HG03135 (cell line): ENCODE data around the gene HDAC9.
A peak's percentile ranks its signal among the peaks of the same experiment; 100 is the strongest.

Experiments used
- ATAC-seq: cut with Tn5 transposase; IDR thresholded peaks from one replicate; pipeline ENCODE4 v1.9.1; 2021; ENCODE audit warnings: mild to moderate bottlenecking, moderate library complexity; ENCODE audit not compliant: unreplicated experiment

HDAC9 gene

DNA sequence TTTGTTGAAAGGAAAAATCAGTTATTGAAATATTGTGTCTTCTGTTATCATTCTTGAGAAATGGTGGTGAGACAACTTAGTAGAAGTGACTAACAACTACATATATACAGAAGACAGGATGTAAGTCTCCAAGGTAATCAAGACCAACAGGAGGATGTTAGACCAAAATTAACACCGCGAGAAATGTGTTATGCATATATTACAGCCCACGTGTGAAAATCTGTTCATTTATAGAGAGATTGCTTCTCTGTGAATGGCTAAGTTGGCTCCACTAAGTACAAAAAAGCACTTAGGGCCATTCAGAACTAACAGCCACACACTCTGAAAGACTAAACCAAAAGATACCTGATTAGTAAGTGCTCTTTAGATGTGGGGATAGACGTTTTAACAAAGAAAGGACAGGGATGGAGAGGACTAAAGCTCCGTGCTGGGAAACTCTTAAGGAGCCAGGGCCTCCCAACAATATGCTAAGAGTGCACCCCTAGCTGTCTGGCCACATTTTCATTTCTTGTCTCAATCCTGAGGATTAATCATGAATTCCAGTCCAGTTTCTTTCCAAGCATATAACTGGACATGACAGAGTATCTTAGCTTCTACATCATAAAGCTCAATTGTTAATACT, 26.5 kb downstream of the HDAC9 start:
- ATAC-seq: peak; percentile 66

DNA sequence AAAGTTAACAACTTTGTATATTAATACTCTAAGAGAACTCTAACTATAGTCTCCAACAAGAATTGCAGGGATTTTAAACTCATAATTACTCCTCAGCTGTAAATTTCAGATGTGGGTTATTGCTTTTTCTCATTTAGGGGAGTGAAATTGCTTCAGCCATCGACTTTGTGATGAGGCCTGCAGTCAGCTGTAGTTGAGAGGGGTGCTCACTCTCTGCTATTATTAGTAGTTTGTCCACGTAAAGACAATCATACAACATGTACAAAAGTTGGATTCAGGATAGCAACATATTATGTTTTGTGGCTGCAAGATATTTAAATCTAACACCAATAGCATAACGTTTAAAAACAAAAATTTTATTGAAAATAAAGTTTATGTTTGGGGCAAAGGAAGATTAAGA, 28.7 kb downstream of the HDAC9 start:
- no peak for ATAC-seq

DNA sequence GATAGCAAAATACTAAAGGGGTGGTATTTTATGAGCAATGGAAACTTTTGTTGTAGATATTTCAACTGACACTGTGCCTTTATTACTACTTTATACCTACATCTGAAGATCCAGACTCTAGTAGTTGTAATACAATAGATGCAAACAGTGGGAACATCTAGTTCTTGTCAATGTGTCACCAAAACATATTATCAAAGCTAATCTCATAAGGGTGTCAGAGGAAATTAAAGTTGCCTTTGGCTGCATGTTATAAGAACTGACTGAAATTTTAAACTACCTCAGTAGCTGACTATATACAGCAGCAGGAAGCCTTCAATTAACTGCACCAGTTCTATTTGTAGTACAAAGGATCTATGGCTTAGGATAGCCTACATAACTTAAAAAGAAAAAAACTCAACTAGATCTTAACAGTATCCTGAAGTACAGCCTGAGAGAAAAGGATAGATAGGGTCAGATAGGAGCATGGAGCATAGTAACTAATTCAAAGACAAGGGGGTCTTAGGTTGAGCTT, 30.9 kb downstream of the HDAC9 start:
- ATAC-seq: no peak

DNA sequence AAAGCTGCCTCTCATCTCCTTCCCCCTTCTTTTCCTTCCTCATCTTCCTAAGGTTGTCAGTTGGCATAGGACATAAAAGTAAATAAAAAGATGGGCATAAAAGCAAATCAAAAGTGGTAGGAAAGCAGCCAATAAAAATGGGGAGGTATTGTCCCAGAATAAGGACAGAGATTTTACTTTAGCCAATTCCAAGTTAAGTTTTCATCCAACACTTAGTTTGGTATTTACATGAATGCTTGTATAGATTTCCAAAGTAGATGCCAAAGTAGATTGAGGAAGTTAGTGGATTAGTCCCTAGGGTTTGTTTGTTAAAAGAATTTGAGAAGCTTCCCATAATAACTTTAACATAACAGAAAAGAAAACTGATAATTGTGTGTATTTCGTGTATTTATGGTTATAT, 33.7 kb downstream of the HDAC9 start:
- no peak for ATAC-seq

DNA sequence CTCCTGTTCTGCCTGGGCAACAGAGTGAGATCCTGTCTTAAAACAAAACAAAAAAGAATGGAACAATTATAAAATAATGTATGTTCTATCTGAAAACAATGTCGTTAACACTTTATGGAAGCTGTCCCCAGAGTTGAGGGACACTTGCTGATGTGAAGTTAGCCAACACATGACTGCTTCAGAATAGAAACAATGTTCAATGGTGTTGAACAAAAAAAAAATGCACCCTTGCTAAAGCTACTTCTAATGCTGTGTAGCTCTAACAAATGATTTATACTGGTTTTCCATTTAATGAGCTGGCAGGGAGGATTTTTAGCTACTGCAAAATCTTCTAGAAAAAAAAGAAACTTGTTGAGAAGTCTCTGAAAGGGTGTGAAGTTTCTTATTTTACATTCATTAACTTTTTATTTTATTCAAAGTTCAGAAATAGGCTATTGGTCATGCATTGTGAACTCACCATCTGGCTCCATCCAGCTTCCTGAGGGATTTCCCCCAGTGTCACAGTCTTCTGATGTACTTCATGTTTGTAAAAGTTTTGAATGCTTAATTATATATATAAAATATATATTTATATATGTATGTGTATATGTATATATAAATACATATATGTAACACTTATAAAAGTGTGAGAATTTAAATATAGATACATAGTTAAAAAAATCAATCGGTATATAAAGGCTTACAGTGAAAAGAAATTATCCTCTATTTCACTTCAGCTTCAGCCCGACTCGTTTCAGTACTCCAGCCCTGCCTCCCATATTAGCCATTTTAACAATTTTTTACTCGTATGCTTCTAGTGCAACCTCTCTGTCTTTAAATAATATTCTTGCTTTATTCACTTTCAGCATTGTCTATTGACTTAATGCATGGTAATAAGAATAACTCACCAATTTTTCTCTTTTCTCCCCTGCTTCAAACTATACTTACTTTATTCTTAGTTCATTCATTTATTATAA, 35.0 kb downstream of the HDAC9 start:
- ATAC-seq: peak; percentile 67

DNA sequence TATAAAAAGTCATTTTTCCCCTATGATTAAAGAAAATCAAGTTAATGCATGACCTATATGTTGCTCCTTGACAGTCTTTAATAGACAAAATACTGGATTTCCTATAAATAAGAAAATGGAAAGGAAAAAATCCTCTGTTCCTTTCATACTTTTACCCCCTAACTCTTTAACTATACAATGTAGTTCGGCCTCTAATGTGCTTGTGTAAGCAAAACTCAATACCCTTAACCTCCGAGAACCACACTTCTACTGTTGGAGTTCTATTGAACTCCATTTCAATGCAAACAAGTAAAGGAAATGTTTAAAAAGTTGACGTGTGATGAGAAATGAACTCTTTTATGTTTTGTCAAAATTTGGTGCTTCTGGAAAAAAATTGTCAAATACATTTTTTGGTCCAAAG, 36.0 kb downstream of the HDAC9 start:
- ATAC-seq: no peak

DNA sequence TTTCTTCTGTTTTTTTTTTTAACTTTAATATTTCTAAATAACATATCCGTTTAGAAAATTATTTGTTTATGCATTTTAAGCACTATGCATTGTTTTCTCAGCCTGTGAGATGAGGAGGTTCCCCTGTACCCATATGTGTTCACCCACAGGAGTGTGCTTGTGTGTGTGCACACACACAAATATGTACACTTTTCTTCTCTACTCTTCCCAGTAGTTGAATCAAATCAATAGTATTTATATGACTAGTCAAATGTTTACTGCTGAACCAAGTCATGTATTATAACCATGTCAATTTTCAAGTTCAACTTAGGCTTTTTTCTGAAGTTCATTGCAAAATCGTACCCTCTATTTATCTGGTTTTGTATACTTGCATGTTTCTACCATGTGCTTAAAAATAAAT, 37.3 kb downstream of the HDAC9 start:
- ATAC-seq: no peak

DNA sequence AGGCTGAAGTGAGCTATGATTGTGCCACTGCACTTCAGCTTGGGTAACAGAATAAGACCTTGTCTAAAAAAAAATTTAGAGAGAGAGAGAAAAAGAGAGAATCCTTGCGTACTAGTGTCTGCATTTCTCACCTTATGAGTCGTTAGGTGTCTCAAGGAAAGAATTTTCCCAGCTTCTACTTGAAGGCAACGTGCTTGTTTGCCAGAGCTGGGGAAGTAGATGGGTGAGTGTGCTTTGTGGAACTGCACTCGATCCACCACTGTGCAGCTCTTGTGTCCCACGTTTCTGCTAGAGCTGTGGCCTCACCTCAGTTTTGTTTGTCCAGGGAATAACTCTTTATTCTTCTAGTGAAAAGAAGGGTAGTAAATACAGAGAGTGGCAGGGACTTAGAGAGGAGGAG, 38.9 kb downstream of the HDAC9 start:
- no peak for ATAC-seq

DNA sequence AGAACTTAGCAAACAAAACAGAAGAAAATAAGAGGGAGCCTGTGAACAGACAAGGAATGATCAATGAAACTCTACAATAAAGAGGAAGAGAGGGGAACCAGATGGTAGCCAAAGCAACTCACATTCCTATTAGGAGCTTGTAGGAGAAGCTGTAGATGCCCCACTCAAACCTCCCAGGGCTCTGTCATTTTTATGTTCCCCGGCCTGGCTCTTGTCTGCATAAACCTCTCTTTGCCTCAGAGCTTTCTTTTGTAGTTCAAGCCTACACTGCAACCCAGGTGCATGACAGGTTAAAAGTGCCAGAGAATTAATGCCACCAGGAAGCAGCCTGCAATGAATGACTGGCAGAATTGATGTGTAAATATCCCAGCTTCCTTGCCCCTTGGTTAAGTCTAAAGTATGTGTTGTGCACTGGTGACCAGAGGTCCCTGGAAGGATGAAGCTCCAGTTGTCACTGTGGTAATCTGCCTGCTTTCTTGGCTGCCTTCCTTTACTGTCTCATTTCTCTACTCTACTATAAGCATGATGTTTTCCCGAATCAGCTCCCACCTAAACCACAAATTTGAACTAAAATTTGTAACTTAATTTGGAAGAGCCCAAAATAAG, 40.4 kb downstream of the HDAC9 start:
- ATAC-seq: no peak

DNA sequence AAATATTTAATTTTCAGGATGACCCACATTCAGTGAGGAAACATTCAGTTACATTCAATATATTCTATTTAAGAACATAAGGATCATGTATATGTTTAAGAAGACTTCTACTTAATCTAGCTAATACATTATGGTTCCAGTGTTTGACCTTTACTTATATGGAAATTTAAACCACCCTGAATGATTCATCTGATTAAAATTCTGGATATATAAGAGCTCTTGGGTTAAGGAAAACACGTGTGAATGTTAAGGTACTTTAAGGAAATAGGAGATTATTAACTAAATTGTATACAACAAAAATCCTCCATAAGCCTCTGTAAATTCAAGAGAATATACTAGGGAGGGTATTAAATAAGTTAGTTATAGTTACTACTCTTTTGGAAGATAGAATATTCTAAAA, 40.9 kb downstream of the HDAC9 start:
- ATAC-seq: no peak

DNA sequence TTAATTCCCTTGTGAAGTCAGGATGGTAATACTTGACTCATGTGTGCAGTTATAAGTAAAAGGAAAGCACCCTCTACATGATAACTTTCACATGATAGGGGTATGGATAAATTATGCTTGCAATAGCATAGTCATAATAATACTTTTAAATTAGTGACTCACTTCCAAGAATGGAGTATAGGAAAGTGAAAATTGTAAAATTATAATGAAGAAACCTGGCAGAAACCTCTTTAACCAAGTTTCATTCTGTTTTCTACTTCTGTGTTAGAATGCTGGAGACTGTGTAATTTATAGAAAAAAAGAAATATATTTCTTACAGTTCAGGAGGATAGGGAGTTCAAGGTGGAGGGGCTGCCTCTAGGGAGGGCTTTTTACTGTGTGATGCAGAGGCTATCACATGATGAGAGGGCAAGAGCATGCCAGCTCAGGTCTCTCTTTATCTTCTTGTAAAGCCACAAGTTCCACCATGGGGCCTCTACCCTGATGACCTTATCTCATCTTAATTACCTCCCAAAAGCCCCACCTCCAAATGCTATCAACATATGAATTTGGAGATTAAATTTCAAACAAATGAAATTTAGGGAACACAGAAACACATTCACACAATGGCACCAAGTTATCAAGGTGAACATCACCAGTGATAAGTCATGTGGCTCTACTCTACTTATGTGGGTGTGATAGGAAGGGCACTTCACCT, 43.2 kb downstream of the HDAC9 start:
- ATAC-seq: peak; percentile 76

DNA sequence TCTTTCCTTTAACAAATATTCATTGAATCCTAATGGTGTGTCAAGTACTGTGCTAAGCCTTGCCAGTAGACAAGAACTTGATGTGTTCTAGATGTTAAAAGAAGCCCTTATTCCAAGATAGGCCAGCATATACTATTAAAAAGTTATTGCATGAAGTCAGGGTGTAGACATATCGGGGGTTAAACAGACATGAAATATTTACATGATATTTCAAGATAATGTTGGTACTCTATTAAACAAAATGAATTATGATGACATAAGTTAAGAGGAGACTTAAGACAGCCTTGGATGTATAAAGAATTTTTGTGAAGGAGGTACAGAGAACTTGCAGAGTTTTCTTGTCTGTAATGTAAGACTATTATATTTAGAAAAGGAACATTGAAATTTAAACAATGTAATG, 44.8 kb downstream of the HDAC9 start:
- ATAC-seq: no peak

DNA sequence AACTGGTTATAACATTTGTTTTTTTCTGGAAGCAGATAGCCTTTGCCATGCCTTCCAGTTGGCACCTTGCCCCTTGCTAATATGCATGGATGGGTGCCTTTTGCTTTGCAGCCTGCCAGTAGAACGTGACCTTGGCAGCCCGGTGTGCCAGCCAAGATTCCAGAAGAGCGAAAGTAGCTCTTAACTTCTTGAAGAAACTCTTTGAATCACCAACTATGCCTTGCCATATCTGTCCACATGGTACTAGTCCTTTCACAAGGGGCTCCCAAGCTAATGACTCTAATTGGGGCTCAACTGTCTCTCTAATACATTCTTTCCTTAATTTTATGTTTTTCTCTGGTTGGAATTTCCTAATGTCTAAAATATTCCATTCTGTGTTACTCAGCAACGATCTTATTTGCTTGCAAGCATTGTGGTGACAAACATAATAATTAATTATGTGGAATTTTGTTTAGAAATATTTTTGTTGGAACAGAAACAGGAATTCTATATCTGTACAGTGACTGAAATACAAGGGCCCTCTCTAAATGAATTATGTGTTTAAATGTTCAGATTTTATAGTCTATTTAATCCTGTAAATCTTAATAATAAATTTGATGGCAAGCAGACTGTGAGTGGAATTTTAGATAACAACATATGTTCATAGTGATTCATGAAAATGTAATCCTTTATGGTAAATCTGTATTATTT, 45.8 kb downstream of the HDAC9 start:
- no peak for ATAC-seq

DNA sequence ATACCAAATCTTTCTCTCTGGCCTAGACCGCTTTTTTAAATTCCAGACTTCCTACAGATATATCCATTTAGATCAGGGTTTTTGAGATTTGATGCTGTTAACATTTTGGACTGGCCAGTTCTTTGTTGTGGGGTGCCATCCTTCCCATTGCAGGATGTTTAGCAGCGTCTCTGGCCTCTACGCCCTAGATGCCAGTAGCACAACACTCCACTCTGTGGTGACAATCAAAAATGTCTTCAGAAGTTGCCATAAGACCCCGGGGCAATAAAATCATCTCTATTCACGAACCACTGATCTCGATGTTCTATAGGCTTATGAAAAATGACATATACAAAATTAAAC, 46.3 kb downstream of the HDAC9 start:
- no peak for ATAC-seq

DNA sequence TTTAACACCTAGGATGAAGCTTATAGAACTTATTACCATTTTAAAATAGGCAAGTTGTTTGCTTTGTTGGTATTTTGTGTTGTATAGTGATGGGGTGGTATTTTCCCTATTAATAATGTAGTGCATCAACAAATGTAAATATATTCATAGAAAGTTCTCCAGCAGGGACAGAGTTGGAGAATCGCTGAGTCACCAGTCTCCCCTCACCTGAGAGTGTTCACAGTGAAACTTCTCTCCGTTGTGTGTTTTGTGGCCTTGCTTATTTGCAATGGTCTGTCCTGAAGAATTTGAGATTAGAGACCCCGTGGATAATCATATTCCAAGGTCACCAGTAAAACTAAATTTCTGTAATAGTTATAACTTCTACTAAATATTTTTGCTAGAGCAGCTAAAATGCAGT, 51.0 kb downstream of the HDAC9 start:
- no peak for ATAC-seq

DNA sequence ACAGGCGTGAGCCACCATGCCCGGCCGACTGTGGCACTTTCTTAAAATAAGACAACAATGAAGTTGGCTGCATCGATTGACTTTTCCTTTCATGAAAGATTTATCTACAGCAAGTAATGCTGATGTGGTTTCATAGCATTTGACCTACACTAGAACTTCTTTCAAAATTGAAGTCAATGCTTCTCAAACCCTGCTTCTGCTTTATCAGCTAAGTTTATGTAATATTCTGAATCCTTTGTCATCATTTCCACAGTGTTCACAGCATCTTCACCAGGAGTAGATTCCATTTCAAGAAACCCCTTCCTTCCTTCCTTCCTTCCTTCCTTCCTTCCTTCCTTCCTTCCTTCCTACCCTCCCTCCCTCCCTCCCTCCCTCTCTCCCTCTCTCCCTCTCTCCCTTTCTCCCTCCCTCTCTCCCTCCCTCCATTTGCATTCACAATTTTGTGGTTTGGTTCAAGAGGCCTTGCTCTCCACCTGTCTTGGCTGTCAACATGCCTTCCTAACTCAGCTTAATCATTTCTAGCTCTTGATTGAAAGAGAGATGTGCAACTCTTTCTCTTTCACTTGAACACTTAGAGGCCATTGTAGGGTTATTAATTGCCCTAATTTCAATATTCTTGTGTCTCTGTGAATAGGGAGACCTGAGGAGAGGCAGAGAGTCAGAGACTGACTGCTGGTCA, 52.1 kb downstream of the HDAC9 start:
- peak; percentile 85 for ATAC-seq

DNA sequence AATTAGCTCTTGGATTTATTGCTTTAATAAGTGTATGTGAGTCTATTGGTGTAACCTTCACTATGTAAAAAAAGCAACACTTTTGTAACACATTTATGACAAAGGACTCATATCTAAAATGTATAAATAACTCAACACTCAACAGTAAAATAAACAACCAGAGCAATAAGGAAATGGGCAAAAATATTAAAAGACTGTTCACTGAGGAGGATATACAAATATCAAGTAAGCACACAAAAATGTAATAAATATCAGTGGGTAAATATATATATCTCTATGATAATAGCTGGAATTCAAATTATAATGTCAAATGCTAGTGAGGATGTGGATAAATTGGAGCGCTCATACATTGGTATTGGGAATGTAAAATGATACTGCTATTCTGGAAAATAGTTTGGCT, 53.0 kb downstream of the HDAC9 start:
- no peak for ATAC-seq

DNA sequence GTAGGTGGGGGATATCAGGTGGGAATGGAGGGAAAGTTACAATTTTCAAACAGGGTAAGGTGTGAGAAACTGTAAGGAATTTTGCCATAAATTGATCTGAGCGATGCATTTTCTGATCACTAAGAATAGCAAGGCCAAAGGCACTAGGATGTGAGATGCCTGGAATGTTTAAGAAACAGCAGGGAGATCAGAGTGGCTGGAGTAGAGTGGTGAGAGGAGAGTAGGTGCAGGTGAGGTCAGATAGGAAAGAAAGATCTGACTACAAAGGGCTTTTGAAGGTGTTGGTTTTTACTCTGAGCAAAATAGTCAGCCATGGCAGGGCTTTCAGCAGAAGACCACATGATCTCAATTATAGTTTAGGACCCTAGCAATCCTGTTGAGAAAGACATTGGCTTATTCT, 55.0 kb downstream of the HDAC9 start:
- ATAC-seq: no peak

DNA sequence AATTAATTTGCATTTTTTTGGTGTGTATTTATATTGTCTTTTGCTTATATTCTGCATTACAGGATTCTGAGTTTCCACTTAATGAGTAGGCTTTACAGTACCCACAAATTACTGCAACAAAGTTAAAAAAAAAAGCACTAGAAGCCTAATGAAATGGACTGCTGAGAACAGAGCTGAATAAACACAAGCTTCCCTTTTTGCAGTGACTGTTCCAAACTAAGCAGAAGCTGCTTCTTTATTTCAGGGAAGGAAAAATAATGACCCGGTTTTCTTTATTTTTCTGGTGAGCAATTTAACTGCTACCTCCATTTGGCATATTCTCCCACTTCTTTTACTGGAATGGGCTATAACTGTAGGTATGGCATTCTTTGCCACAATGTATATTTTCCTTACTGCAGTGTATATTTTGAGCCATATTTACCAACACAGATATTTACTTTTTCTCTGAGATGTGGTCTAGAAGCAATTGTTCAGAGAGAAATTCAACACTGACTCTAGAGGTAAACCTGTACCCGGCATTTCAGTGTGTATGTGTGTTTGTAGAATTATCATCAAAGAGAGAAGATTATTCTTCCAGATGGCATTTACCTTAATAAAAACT, 56.9 kb downstream of the HDAC9 start:
- no peak for ATAC-seq
